Measurements from ENCODE around the gene DDX3X.
"Not testable (repeated sequence)": the region's sequence is repeated elsewhere in the genome, so short reads cannot be mapped to it uniquely, and the experiment has no call there.

The DDX3X gene

GRCh38 chrX:41329101-41329500 is 4.9 kb upstream of the DDX3X start:
- DNase-seq, result no peak

- no peak for DNase-seq
Measured at GRCh38 chrX:41332005-41332404, 2.0 kb upstream of the DDX3X start.

- no peak for DNase-seq
Measured at GRCh38 chrX:41332408-41333002, 1.5 kb upstream of the DDX3X start.

DNA sequence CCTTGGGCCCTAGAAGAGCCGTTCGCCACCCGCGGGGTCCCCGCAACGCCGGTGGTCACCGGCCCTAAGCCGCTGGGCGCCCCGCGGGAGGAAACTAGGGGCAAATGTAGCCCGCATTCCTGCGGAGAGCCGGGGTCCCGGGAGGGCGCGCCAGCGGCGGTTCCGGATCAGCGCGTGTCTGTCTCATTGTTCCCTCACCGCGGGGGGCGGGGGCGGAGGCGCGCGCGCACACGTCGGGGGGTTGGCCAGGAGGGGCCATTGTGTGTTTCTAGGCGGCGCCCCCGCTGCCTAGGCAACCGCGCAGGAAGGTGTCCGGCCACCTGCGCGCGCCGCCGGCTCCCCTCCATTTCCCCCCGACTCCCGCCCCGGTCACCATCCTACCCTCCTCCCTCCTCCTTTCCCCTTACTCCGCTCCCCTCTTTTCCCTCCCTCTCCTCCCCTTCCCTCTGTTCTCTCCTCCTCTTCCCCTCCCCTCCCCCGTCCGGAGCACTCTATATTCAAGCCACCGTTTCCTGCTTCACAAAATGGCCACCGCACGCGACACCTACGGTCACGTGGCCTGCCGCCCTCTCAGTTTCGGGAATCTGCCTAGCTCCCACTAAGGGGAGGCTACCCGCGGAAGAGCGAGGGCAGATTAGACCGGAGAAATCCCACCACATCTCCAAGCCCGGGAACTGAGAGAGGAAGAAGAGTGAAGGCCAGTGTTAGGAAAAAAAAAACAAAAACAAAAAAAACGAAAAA is 789 bp upstream of the DDX3X start:
- DNase-seq, result peak; percentile 85

- peak; percentile 65 for DNase-seq
Measured at GRCh38 chrX:41334363-41335197, 618 bp downstream of the DDX3X start.

- no peak for DNase-seq
Measured at GRCh38 chrX:41335198-41335957, 1.4 kb downstream of the DDX3X start.

- peak; percentile 23 for DNase-seq
Measured at GRCh38 chrX:41335958-41336331, 2.0 kb downstream of the DDX3X start.

- DNase-seq, result no peak
Measured at GRCh38 chrX:41336447-41336846, 2.5 kb downstream of the DDX3X start.

DNA sequence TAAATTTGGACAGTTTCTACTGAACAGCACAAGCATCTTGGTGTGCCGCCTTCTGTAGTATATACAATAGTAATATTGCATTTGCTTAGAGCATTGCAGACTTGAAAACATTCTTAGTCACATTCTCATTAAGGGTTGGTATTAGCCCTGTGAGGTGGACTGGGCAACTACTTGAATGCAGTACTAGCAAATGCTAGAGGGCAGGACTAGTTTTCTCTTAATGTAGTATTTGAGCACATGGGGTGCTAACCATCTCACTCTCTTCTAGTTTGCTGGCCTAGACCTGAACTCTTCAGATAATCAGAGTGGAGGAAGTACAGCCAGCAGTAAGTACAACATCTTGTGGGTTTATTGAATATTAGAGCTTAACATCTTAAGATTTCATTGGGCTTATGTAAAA is 3.2 kb downstream of the DDX3X start:
- no peak for DNase-seq

DNA sequence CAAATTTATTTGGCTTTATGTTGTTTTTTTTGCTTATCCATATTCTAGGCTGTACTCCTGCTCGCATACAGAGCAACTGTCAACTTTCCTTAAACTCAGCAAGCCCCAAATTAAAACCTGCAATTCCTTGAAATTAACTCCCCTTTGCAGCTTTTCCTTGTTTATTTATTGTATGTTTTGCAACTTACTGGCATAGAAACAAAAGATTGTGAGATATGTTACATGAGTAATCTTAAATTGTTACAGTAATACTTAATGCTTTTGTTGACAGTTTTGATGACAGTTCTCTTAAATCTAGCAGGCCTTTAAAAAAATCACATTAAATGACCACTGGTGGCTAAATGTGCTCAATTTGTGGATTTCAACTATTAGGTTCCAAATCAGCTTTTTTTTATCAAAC is 4.5 kb downstream of the DDX3X start:
- DNase-seq, result no peak

GRCh38 chrX:41339148-41339547 is 5.2 kb downstream of the DDX3X start:
- no peak for DNase-seq

- no peak for DNase-seq
Measured at GRCh38 chrX:41344053-41344452, 10.1 kb downstream of the DDX3X start.

GRCh38 chrX:41347186-41347585 is 13.2 kb downstream of the DDX3X start:
- DNase-seq, result no peak

- no peak for DNase-seq
Measured at GRCh38 chrX:41348551-41348950, 14.6 kb downstream of the DDX3X start.

GRCh38 chrX:41350150-41350975 is 16.4 kb downstream of the DDX3X start:
- peak; percentile 45 for DNase-seq

GRCh38 chrX:41350976-41351569 is 17.1 kb downstream of the DDX3X start:
- no peak for DNase-seq

- DNase-seq, result no peak
Measured at GRCh38 chrX:41351923-41352322, 18.0 kb downstream of the DDX3X start.

- no peak for DNase-seq
Measured at GRCh38 chrX:41352329-41352838, 18.4 kb downstream of the DDX3X start.

DNA sequence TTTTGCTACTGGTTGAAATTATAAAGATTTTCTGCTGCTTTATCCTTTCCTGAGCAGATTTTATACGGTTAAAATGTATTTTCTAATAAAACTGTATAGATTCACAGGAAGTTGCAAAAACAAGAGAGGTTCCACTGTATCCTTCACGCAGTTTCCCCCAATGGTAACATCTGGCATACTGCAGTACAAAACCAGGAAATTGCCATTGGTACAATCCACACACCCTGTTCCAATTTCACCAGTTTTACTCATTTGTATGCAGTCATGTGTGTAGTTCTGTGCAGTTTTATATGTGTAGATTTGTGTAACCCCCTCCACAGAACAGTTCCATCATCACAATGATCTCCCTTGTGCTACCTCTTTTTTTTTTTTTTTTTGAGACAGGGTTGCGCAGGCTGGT is 20.0 kb downstream of the DDX3X start:
- DNase-seq, result no peak

GRCh38 chrX:41369152-41369551 is 35.2 kb downstream of the DDX3X start:
- DNase-seq, result no peak

DNA sequence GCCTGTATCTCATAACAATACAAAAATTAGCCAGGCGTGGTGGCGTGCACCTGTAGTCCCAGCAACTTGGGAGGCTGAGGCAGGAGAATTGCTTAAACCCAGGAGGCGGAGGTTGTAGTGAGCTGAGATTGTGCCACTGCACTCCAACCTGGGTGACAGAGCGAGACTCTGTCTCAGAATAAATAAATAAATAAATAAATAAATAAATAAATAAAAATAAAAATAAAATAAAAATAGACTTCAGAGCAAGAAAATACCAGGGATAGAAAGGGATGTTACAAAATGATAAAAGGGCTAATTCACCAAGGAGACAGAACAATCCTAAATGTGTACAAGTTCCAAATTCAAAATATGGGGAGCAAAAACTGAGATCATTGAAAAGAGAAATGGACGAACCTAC is 37.6 kb downstream of the DDX3X start:
- not testable (repeated sequence) for DNase-seq

Data from fibroblast of skin of back (primary cell).